ENCODE data around the gene GNB4.

GRCh38 chr3:179428876-179429548, 22.3 kb downstream of the GNB4 start:
- no peak for TF ChIP-seq POLR2A (IDR thresholded peaks at IDR 0.05)
- TF ChIP-seq, protein P1, sequence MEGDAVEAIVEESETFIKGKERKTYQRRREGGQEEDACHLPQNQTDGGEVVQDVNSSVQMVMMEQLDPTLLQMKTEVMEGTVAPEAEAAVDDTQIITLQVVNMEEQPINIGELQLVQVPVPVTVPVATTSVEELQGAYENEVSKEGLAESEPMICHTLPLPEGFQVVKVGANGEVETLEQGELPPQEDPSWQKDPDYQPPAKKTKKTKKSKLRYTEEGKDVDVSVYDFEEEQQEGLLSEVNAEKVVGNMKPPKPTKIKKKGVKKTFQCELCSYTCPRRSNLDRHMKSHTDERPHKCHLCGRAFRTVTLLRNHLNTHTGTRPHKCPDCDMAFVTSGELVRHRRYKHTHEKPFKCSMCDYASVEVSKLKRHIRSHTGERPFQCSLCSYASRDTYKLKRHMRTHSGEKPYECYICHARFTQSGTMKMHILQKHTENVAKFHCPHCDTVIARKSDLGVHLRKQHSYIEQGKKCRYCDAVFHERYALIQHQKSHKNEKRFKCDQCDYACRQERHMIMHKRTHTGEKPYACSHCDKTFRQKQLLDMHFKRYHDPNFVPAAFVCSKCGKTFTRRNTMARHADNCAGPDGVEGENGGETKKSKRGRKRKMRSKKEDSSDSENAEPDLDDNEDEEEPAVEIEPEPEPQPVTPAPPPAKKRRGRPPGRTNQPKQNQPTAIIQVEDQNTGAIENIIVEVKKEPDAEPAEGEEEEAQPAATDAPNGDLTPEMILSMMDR (IDR thresholded peaks at IDR 0.05) = no peak

Measured in esophagus squamous epithelium (tissue), 4 donors.